Measurements from ENCODE around the gene CNKSR2.

DNA sequence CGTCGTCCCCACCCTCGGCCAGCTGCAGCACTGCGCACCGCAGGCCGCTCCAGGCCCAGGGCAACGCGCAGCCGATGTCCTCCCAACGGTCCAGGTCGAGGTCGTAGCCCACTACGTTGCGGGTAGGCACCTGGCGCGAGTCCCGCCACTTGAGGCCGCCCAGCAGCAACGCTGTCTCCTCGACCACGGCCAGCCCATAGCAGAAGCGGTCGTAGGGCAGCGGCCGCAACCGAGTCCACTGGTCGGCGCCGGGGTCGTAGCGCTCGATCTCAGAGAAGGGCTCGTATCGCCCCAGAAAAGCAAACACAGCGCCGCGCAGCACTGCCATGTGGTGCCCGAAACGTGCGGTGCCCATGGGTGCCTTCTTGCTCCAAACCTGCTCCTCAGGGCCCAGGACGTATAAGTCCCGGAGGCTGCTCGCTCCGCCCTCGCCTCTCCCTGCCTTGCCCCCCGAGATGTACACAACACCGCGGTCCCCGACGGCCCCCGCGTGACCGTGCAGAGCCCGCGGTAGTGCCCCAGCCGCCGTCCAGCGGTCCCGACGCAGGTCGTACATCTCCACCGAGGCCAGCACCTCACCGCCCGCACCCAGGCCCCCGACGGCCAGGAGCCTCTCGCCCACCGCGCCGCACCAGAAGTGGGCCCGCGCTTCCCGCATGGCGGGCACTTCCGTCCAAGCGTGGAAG, 281.8 kb downstream of the CNKSR2 start:
- TF ChIP-seq POLR2A (IDR thresholded peaks at IDR 0.05) (no peak), EP300 (IDR thresholded peaks at IDR 0.05) (no peak)
